Colonic mucosa (tissue), 4 donors: ENCODE measurements around the gene BRCA2. TPM values are rescaled to one million over a fixed set of nuclear protein-coding genes. Genes with fewer than 3 reads are reported as not detected.

Source experiments
- DNase-seq: peaks from one replicate; pipeline ENCODE4 v3.0.0-alpha.2; 2020
- H3K27ac ChIP-seq: fragments of 200-600 bp; one replicate; pipeline ENCODE4 v1.8.0; 2021
- H3K27me3 ChIP-seq: fragments of 200-600 bp; one replicate; pipeline ENCODE4 v1.8.0; 2021
- H3K36me3 ChIP-seq: fragments of 200-600 bp; one replicate; pipeline ENCODE4 v1.8.0; 2021
- H3K4me1 ChIP-seq: fragments of 200-600 bp; one replicate; pipeline ENCODE4 v1.8.0; 2021; ENCODE audit warnings: mild to moderate bottlenecking
- H3K4me3 ChIP-seq: fragments of 200-600 bp; one replicate; pipeline ENCODE4 v1.8.0; 2021
- H3K9ac ChIP-seq, 2 donors: one replicate each; pipeline ENCODE4 v1.7.0; 2013; ENCODE audit warnings: control low read depth in 2 of 2, low read depth in 2 of 2, low read length in 2 of 2
- H3K9me3 ChIP-seq: fragments of 200-600 bp; one replicate; pipeline ENCODE4 v1.8.0; 2021
- intact Hi-C: fragments of 100-400 bp; cut with DNase I; formaldehyde crosslinking; loops from one replicate; pipeline ENCODE4 v1.14.1; 2022
- total RNA-seq, 2 donors: library from RNA; stranded (reverse); fragmentation: NEBNext Ultra II Directional in 1 of 2; extraction: Animal tissue kit (Norgen Biotek cat#: 25700) in 1 of 2; gene quantifications; one replicate each; pipeline ENCODE4 v1.2.1, GENCODE V29; 2021
- TF ChIP-seq, protein P1 (sequence below): fragments of 200-600 bp; IDR thresholded peaks from one replicate; pipeline ENCODE4 v1.8.0; 2022; ENCODE audit warnings: antibody characterized with exemption, mild to moderate bottlenecking
- donor health status: healthy.
- donor health status: DM: no; HTN: no; CAD: no.
- donor health status: DM: no; HTN: no; CAD: no.

The BRCA2 gene
- total RNA-seq, 2 donors from 2014 or later, result 4.8 to 12.1 TPM

- no peaks in the 10 kb centered on the region for H3K4me1 ChIP-seq
- TF ChIP-seq, protein P1, sequence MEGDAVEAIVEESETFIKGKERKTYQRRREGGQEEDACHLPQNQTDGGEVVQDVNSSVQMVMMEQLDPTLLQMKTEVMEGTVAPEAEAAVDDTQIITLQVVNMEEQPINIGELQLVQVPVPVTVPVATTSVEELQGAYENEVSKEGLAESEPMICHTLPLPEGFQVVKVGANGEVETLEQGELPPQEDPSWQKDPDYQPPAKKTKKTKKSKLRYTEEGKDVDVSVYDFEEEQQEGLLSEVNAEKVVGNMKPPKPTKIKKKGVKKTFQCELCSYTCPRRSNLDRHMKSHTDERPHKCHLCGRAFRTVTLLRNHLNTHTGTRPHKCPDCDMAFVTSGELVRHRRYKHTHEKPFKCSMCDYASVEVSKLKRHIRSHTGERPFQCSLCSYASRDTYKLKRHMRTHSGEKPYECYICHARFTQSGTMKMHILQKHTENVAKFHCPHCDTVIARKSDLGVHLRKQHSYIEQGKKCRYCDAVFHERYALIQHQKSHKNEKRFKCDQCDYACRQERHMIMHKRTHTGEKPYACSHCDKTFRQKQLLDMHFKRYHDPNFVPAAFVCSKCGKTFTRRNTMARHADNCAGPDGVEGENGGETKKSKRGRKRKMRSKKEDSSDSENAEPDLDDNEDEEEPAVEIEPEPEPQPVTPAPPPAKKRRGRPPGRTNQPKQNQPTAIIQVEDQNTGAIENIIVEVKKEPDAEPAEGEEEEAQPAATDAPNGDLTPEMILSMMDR, result no peak
- DNase-seq, result no peak
- H3K36me3 ChIP-seq, result no peaks in the 10 kb centered on the region
- H3K4me3 ChIP-seq, result no peak overlapping the region
- H3K27ac ChIP-seq, result no peak overlapping the region
- no peaks in the 10 kb centered on the region for H3K27me3 ChIP-seq
- intact Hi-C loops, result no loop called here
- H3K9me3 ChIP-seq, result no peaks in the 10 kb centered on the region
- H3K9ac ChIP-seq, result no peak overlapping the region
Measured at GRCh38 chr13:32413284-32413683, 98.0 kb downstream of the BRCA2 start.

- TF ChIP-seq, protein P1, result no peak
- intact Hi-C loops, result no loop called here
- H3K27me3 ChIP-seq, result no peaks in the 10 kb centered on the region
Measured at GRCh38 chr13:32414580-32414979, 99.3 kb downstream of the BRCA2 start.

GRCh38 chr13:32415019-32415418 is 99.7 kb downstream of the BRCA2 start:
- peak; percentile 33 for DNase-seq
- no peak overlapping the region for H3K27ac ChIP-seq
- no peak overlapping the region for H3K4me3 ChIP-seq
- no peaks in the 10 kb centered on the region for H3K9me3 ChIP-seq
- no peaks in the 10 kb centered on the region for H3K27me3 ChIP-seq
- no peaks in the 10 kb centered on the region for H3K4me1 ChIP-seq
- intact Hi-C loops, result no loop called here
- H3K9ac ChIP-seq, result no peak overlapping the region
- TF ChIP-seq, protein P1, result peak; percentile 40
- H3K36me3 ChIP-seq, result no peaks in the 10 kb centered on the region

More at GRCh38 chr13:32414580-32414979, 99.3 kb downstream of the BRCA2 start:
- H3K9ac ChIP-seq, result no peak overlapping the region
- no peak for DNase-seq
- no peaks in the 10 kb centered on the region for H3K9me3 ChIP-seq
- H3K4me1 ChIP-seq, result no peaks in the 10 kb centered on the region
- no peak overlapping the region for H3K27ac ChIP-seq
- no peaks in the 10 kb centered on the region for H3K36me3 ChIP-seq
- no peak overlapping the region for H3K4me3 ChIP-seq

DNA sequence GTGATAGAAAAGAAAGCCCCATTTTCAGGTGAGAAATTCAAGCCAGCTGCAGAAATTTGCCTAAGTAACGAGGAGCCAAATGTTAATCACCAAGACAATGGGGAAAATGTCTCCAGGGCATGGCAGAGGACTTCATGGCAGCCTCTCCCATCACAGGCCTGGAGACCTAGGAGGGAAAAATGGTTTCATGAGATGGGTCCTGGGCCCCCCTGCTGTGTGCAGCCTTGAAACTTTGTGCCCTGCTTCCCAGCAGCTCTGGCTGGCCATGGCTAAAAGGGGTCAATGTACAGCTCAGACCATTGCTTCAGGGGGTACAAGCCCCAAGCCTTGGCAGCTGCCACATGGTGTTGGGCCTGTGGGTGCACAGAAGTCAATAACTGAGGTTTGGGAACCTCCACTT is 102.7 kb downstream of the BRCA2 start:
- Histone ChIP-seq H3K9me3 (no peaks in the 10 kb centered on the region), H3K4me1 (no peaks in the 10 kb centered on the region), H3K27me3 (no peaks in the 10 kb centered on the region), H3K27ac (no peak overlapping the region), H3K4me3 (no peak overlapping the region), H3K36me3 (no peaks in the 10 kb centered on the region), H3K9ac (no peak overlapping the region)
- no peak for DNase-seq
- TF ChIP-seq, protein P1, result no peak
- intact Hi-C loops, result no loop called here

GRCh38 chr13:32419862-32420261 is 104.6 kb downstream of the BRCA2 start:
- intact Hi-C loops, result no loop called here
- TF ChIP-seq, protein P1, result no peak
- DNase-seq, result no peak

More at GRCh38 chr13:32419862-32420261, 104.6 kb downstream of the BRCA2 start:
- Histone ChIP-seq H3K4me1 (no peaks in the 10 kb centered on the region), H3K36me3 (no peaks in the 10 kb centered on the region), H3K9me3 (no peaks in the 10 kb centered on the region), H3K27ac (no peak overlapping the region), H3K4me3 (no peak overlapping the region), H3K9ac (no peak overlapping the region), H3K27me3 (no peaks in the 10 kb centered on the region)
